Vagina (tissue), 2 donors: Measurements from ENCODE around the gene SREK1.

Source experiments
- CTCF ChIP-seq, 3 experiments: fragments of 450-650 bp in 2 of 3; fragments of 200-600 bp in 1 of 3; sonication (generic) in 1 of 3; IDR thresholded peaks; one replicate each; pipeline ENCODE4 v1.5.1; 2017 to 2019; ENCODE audit warnings: antibody characterized with exemption in 3 of 3, mild to moderate bottlenecking in 2 of 3, moderate library complexity in 2 of 3
- POLR2A ChIP-seq, 2 donors: fragments of 450-650 bp; IDR thresholded peaks; one replicate each; pipeline ENCODE4 v1.6.1; 2017; ENCODE audit warnings: antibody characterized with exemption in 2 of 2, mild to moderate bottlenecking in 2 of 2, moderate library complexity in 2 of 2
- POLR2AphosphoS5 ChIP-seq, 2 donors: sonication (generic); formaldehyde crosslinking; IDR thresholded peaks; one replicate each; pipeline ENCODE4 v1.9.0; 2017; ENCODE audit warnings: antibody characterized with exemption in 2 of 2, mild to moderate bottlenecking in 2 of 2, low read depth in 1 of 2; ENCODE audit not compliant: insufficient read depth in 1 of 2

GRCh38 chr5:66223637-66224036 lies 79.5 kb downstream of the SREK1 start:
- no peak for TF ChIP-seq CTCF (IDR thresholded peaks at IDR 0.05)
- TF ChIP-seq POLR2A (IDR thresholded peaks at IDR 0.05), result no peak
- no peak for TF ChIP-seq POLR2AphosphoS5 (IDR thresholded peaks at IDR 0.05; ENCODE audit: insufficient read depth in 1 of 2, low read depth in 1 of 2)
